Measurements from ENCODE around the gene EXD1. TPM values are rescaled to one million over a fixed set of nuclear protein-coding genes. Genes with fewer than 3 reads are reported as not detected.

Gene EXD1
- polyA plus RNA-seq, 2 of the 4 experiments (the other 2 are of a cell fraction) = 0.14 to 0.39 TPM

GRCh38 chr15:41230650-41231421 is at the start of gene EXD1, which contains the start of gene CHP1 (continued):
- TF ChIP-seq BHLHE40 (IDR thresholded peaks at IDR 0.05; ENCODE audit: low read depth, low read length) (no peak), TFCP2L1 (CRISPR knock-in tag; IDR thresholded peaks at IDR 0.05) (no peak), SREBF2 (IDR thresholded peaks at IDR 0.05) (no peak), REST (IDR thresholded peaks at IDR 0.05) (no peak), CBX2 (IDR thresholded peaks at IDR 0.05; ENCODE audit: borderline replicate concordance, low read depth) (no peak), POLR2AphosphoS2 (conservative IDR thresholded peaks at IDR 0.05; ENCODE audit: low read length) (no peak), CHD4 (IDR thresholded peaks at IDR 0.05; ENCODE audit: borderline replicate concordance) (no peak), NR3C1 (IDR thresholded peaks at IDR 0.05) (no peak), TP53 (CRISPR knock-in tag; IDR thresholded peaks at IDR 0.05) (no peak), RARB (CRISPR knock-in tag; IDR thresholded peaks at IDR 0.05) (no peak), ATOH8 (CRISPR knock-in tag; IDR thresholded peaks at IDR 0.05; ENCODE audit: low read depth) (no peak), JUN (IDR thresholded peaks at IDR 0.05) (peak; percentile 69 to 88), NPAS2 (CRISPR knock-in tag; IDR thresholded peaks at IDR 0.05; ENCODE audit: borderline replicate concordance) (no peak), MAZ (IDR thresholded peaks at IDR 0.05; ENCODE audit: borderline replicate concordance, low read depth, low read length) (no peak), GATA3 (IDR thresholded peaks at IDR 0.05; ENCODE audit: borderline replicate concordance) (no peak), PHF8 (IDR thresholded peaks at IDR 0.05; ENCODE audit: borderline replicate concordance, low read depth) (peak; percentile 71)
- TF ChIP-seq, protein P1, sequence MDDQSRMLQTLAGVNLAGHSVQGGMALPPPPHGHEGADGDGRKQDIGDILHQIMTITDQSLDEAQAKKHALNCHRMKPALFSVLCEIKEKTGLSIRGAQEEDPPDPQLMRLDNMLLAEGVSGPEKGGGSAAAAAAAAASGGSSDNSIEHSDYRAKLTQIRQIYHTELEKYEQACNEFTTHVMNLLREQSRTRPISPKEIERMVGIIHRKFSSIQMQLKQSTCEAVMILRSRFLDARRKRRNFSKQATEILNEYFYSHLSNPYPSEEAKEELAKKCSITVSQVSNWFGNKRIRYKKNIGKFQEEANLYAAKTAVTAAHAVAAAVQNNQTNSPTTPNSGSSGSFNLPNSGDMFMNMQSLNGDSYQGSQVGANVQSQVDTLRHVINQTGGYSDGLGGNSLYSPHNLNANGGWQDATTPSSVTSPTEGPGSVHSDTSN (IDR thresholded peaks at IDR 0.05) = no peak
- TF ChIP-seq, protein P2, sequence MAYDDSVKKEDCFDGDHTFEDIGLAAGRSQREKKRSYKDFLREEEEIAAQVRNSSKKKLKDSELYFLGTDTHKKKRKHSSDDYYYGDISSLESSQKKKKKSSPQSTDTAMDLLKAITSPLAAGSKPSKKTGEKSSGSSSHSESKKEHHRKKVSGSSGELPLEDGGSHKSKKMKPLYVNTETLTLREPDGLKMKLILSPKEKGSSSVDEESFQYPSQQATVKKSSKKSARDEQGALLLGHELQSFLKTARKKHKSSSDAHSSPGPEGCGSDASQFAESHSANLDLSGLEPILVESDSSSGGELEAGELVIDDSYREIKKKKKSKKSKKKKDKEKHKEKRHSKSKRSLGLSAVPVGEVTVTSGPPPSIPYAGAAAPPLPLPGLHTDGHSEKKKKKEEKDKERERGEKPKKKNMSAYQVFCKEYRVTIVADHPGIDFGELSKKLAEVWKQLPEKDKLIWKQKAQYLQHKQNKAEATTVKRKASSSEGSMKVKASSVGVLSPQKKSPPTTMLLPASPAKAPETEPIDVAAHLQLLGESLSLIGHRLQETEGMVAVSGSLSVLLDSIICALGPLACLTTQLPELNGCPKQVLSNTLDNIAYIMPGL (CRISPR knock-in tag; IDR thresholded peaks at IDR 0.05; ENCODE audit: borderline replicate concordance) = no peak
- TF ChIP-seq, protein P3, sequence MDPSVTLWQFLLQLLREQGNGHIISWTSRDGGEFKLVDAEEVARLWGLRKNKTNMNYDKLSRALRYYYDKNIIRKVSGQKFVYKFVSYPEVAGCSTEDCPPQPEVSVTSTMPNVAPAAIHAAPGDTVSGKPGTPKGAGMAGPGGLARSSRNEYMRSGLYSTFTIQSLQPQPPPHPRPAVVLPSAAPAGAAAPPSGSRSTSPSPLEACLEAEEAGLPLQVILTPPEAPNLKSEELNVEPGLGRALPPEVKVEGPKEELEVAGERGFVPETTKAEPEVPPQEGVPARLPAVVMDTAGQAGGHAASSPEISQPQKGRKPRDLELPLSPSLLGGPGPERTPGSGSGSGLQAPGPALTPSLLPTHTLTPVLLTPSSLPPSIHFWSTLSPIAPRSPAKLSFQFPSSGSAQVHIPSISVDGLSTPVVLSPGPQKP (IDR thresholded peaks at IDR 0.05; ENCODE audit: low read depth, low read length) = no peak

All from A549 (cell line).